Measurements from ENCODE around the gene LYPD6B.

- no peak for TF ChIP-seq EZH2 (IDR thresholded peaks at IDR 0.05)
- TF ChIP-seq POLR2AphosphoS5 (IDR thresholded peaks at IDR 0.05; ENCODE audit: low read depth, low read length), result no peak
- TF ChIP-seq POLR2A (IDR thresholded peaks at IDR 0.05; ENCODE audit: borderline replicate concordance, extremely low read depth, insufficient read depth, insufficient read length), result no peak
- TF ChIP-seq CTCF (IDR thresholded peaks at IDR 0.05 in 2 of 3, conservative IDR thresholded peaks at IDR 0.05 in 1 of 3; ENCODE audit: borderline replicate concordance in 1 of 3, insufficient read depth in 1 of 3, low read depth in 2 of 3, low read length in 2 of 3), result no peak
- TF ChIP-seq CBX3 (IDR thresholded peaks at IDR 0.05; ENCODE audit: low read depth), result no peak
- no peak for TF ChIP-seq SP1 (IDR thresholded peaks at IDR 0.05; ENCODE audit: low read depth)
- no peak for TF ChIP-seq ATF3 (IDR thresholded peaks at IDR 0.05)
- no peak for TF ChIP-seq ZFX (IDR thresholded peaks at IDR 0.05)
- TF ChIP-seq EGR1 (IDR thresholded peaks at IDR 0.05; ENCODE audit: low read depth), result no peak
- TF ChIP-seq RAD21 (IDR thresholded peaks at IDR 0.05; ENCODE audit: low read depth), result no peak
- no peak for TF ChIP-seq MAX (IDR thresholded peaks at IDR 0.05)
- no peak for TF ChIP-seq SIN3A (IDR thresholded peaks at IDR 0.05; ENCODE audit: low read depth)
- TF ChIP-seq JUND (IDR thresholded peaks at IDR 0.05), result no peak
These were observed 41.6 kb downstream of the LYPD6B start for GRCh38 chr2:149080099-149080498.
